Measurements from ENCODE around the gene TSPAN15. TPM values are rescaled to one million over a fixed set of nuclear protein-coding genes. Genes with fewer than 3 reads are reported as not detected.

The TSPAN15 gene
- total RNA-seq, 2 experiments from 2014 or later: 2.4 to 3.1 TPM

DNA sequence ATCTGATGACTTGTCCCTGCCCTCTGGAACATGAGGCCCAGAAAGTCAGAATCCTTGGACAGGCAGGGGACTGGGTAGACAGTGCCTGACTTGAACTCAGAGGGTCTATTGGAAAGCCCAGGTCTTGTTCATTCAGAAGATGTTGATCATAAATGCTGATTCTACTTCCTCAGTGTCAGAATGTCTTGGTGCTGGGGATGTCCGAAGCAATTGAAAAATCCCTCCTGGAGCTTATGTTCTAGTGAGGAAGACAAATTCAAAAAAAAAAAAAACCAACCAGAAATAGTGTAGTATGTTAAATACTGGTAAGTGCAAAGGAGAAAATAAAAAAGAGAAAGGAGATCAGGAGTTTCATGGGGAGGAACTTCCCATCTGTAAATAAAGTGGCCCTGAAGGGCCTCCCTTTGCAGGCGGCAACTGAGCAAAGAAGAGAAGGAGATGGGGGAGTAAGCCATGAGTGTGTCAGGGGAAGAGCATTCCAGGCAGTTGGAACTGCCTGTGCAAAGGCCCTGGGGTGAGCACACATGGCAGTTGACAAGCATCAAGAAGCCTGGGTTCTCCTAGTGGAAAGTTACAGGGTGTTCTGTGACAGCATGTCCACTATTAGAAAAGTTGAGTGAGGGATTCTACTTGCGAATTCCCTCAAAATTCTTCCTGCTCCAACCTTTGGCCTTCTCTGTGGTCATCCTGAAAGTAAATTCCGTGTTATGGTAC, 30.7 kb downstream of the TSPAN15 start:
- ChIA-PET POLR2A (interaction anchor here (0.6 kb wide), 1 partner anchor 33 kb away, joined by 3 read pairs; no protein-coding TSS in a partner anchor), CTCF (ENCODE audit: unreplicated experiment) (no interaction called here)
- no peak overlapping the region for H3K4me2 ChIP-seq (ENCODE audit: low read length)
- peaks cover 8% of the 10 kb centered on the region for H3K4me1 ChIP-seq (ENCODE audit: insufficient read depth, low read length, poor library complexity, severe bottlenecking)
- no peak for DNase-seq (ENCODE audit: low spot score)
- no peaks in the 10 kb centered on the region for H3K79me2 ChIP-seq (ENCODE audit: insufficient read depth, low read depth, low read length)
- H3K9me2 ChIP-seq (ENCODE audit: insufficient read depth, low read length): no peaks in the 10 kb centered on the region
- no peaks in the 10 kb centered on the region for H3K9me3 ChIP-seq (ENCODE audit: low read length)
- H3K36me3 ChIP-seq (ENCODE audit: insufficient read depth, low read length): no peaks in the 10 kb centered on the region
- intact Hi-C loops (cut with micrococcal nuclease; ENCODE audit: unreplicated experiment): no loop called here
- no TSS peak for BruUV-seq (replicated peaks)
- H3K4me3 ChIP-seq (ENCODE audit: low read depth, low read length, poor library complexity, severe bottlenecking): no peak overlapping the region
- no peak overlapping the region for H2AFZ ChIP-seq (ENCODE audit: low read length)
- no peak overlapping the region for H3K27ac ChIP-seq (ENCODE audit: low read depth, low read length, poor library complexity, severe bottlenecking)
- no peak for TF ChIP-seq EZH2phosphoT487 (IDR thresholded peaks at IDR 0.05; ENCODE audit: borderline replicate concordance, low read depth, low read length)
- TF ChIP-seq, protein P1, sequence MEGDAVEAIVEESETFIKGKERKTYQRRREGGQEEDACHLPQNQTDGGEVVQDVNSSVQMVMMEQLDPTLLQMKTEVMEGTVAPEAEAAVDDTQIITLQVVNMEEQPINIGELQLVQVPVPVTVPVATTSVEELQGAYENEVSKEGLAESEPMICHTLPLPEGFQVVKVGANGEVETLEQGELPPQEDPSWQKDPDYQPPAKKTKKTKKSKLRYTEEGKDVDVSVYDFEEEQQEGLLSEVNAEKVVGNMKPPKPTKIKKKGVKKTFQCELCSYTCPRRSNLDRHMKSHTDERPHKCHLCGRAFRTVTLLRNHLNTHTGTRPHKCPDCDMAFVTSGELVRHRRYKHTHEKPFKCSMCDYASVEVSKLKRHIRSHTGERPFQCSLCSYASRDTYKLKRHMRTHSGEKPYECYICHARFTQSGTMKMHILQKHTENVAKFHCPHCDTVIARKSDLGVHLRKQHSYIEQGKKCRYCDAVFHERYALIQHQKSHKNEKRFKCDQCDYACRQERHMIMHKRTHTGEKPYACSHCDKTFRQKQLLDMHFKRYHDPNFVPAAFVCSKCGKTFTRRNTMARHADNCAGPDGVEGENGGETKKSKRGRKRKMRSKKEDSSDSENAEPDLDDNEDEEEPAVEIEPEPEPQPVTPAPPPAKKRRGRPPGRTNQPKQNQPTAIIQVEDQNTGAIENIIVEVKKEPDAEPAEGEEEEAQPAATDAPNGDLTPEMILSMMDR (conservative IDR thresholded peaks at IDR 0.05; ENCODE audit: low read length): no peak
- H4K20me1 ChIP-seq (ENCODE audit: insufficient read depth, low read length): no peaks in the 10 kb centered on the region

DNA sequence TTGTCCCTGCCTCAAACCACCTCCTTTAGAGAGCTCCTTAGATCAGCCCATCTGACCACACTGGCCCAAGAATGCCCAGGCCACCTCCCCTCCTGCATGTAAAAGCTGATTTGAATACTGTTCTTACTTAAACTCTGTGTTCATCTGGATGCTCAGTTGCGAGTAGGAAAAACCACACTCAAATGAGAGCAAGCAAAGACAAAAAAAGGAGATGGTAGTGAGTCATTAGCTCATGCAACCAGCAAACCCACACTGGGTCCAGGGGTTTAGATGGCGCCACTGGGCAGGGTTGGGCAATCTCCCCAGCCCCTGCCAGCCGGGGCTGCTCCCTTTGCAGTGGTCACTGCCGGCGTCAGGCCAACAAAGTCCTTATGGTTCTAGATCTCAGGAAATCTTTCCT, 32.7 kb downstream of the TSPAN15 start:
- BruUV-seq (replicated peaks): no TSS peak
- peaks cover 9% of the 10 kb centered on the region; the same call in 1 of the 2 replicates for H3K9me3 ChIP-seq (ENCODE audit: low read length)
- CTCF ChIA-PET (ENCODE audit: unreplicated experiment): no interaction called here

More for the DNA sequence above, 32.7 kb downstream of the TSPAN15 start:
- Histone ChIP-seq H2AFZ (ENCODE audit: low read length) (no peak overlapping the region), H3K9me2 (ENCODE audit: insufficient read depth, low read length) (no peaks in the 10 kb centered on the region), H3K27ac (ENCODE audit: low read depth, low read length, poor library complexity, severe bottlenecking) (no peak overlapping the region), H3K36me3 (ENCODE audit: insufficient read depth, low read length) (no peaks in the 10 kb centered on the region), H3K4me2 (ENCODE audit: low read length) (no peak overlapping the region), H4K20me1 (ENCODE audit: insufficient read depth, low read length) (no peaks in the 10 kb centered on the region), H3K4me3 (ENCODE audit: low read depth, low read length, poor library complexity, severe bottlenecking) (no peak overlapping the region), H3K4me1 (ENCODE audit: insufficient read depth, low read length, poor library complexity, severe bottlenecking) (peaks cover 8% of the 10 kb centered on the region), H3K79me2 (ENCODE audit: insufficient read depth, low read depth, low read length) (no peaks in the 10 kb centered on the region)
- TF ChIP-seq, protein P1 (conservative IDR thresholded peaks at IDR 0.05; ENCODE audit: low read length): no peak
- no peak for TF ChIP-seq EZH2phosphoT487 (IDR thresholded peaks at IDR 0.05; ENCODE audit: borderline replicate concordance, low read depth, low read length)
- intact Hi-C loops (cut with micrococcal nuclease; ENCODE audit: unreplicated experiment): no loop called here
- DNase-seq (ENCODE audit: low spot score): no peak
- POLR2A ChIA-PET: no interaction called here
